Stimulated activated naive CD8-positive, alpha-beta T cell treated with anti-CD3 and anti-CD28 coated beads, Interleukin-15, amount 100 ng/mL, for 72 hours (primary cell): ENCODE results near the gene REXO1.

ENCODE experiments used
- ATAC-seq: fragments of 150-1000 bp; cut with Tn5 transposase; 2 replicates; pipeline ENCODE4 v1.10.0; 2021; ENCODE audit warnings: mild to moderate bottlenecking, moderate library complexity
- DNase-seq, 2 donors: peaks; one replicate each; pipeline ENCODE4 v3.0.0; 2021 to 2022
- H3K27ac Mint-ChIP-seq, 2 donors: one replicate each; pipeline ENCODE4 v1.8.0; 2022; ENCODE audit warnings: mild to moderate bottlenecking in 2 of 2, mixed read lengths in 2 of 2, moderate library complexity in 2 of 2
- H3K27me3 Mint-ChIP-seq: one replicate; pipeline ENCODE4 v1.8.0; 2022; ENCODE audit warnings: mixed read lengths
- H3K4me1 Mint-ChIP-seq: one replicate; pipeline ENCODE4 v1.8.0; 2022; ENCODE audit warnings: mild to moderate bottlenecking, mixed read lengths
- H3K4me3 Mint-ChIP-seq, 2 donors: one replicate each; pipeline ENCODE4 v1.8.0; 2022; ENCODE audit warnings: mild to moderate bottlenecking in 2 of 2, mixed read lengths in 2 of 2, moderate library complexity in 1 of 2
- H3K9me3 Mint-ChIP-seq, 2 donors: one replicate each; pipeline ENCODE4 v1.8.0; 2022; ENCODE audit warnings: mixed read lengths in 2 of 2

Gene REXO1

GRCh38 chr19:1822210-1822609, 26.1 kb downstream of the REXO1 start:
- no peak overlapping the region for H3K27ac Mint-ChIP-seq
- no peak for DNase-seq
- no peaks in the 10 kb centered on the region for H3K9me3 Mint-ChIP-seq
- no peaks in the 10 kb centered on the region for H3K27me3 Mint-ChIP-seq
- H3K4me3 Mint-ChIP-seq: no peak overlapping the region
- H3K4me1 Mint-ChIP-seq: peaks cover 6% of the 10 kb centered on the region
- no peak for ATAC-seq

- Mint-ChIP-seq H3K4me3 (no peak overlapping the region), H3K9me3 (no peaks in the 10 kb centered on the region), H3K4me1 (no peaks in the 10 kb centered on the region), H3K27me3 (no peaks in the 10 kb centered on the region), H3K27ac (peak overlapping the region in 1 of 2 donors; percentile 71)
- ATAC-seq (no peak), DNase-seq (no peak)
Measured at GRCh38 chr19:1819341-1820255, 28.7 kb downstream of the REXO1 start.

GRCh38 chr19:1818549-1819195, 29.6 kb downstream of the REXO1 start:
- DNase-seq: no peak
- no peaks in the 10 kb centered on the region for H3K27me3 Mint-ChIP-seq
- ATAC-seq: no peak
- H3K4me1 Mint-ChIP-seq: peaks cover 3% of the 10 kb centered on the region
- no peak overlapping the region for H3K27ac Mint-ChIP-seq
- H3K4me3 Mint-ChIP-seq: no peak overlapping the region
- no peaks in the 10 kb centered on the region for H3K9me3 Mint-ChIP-seq

GRCh38 chr19:1817553-1818179, 30.6 kb downstream of the REXO1 start:
- no peak overlapping the region for H3K4me3 Mint-ChIP-seq
- peaks cover 13% of the 10 kb centered on the region for H3K4me1 Mint-ChIP-seq
- ATAC-seq (no peak), DNase-seq (no peak)
- no peaks in the 10 kb centered on the region for H3K27me3 Mint-ChIP-seq
- no peaks in the 10 kb centered on the region for H3K9me3 Mint-ChIP-seq
- H3K27ac Mint-ChIP-seq: no peak overlapping the region

- no peaks in the 10 kb centered on the region for H3K9me3 Mint-ChIP-seq
- DNase-seq (no peak), ATAC-seq (no peak)
- H3K4me1 Mint-ChIP-seq: peaks cover 19% of the 10 kb centered on the region
- H3K4me3 Mint-ChIP-seq: no peak overlapping the region
- no peaks in the 10 kb centered on the region for H3K27me3 Mint-ChIP-seq
- H3K27ac Mint-ChIP-seq: peak overlapping the region in 1 of 2 donors; percentile 48
Measured at GRCh38 chr19:1816530-1817298, 31.6 kb downstream of the REXO1 start.

GRCh38 chr19:1815605-1816529, 32.4 kb downstream of the REXO1 start:
- ATAC-seq (no peak), DNase-seq (no peak)
- Mint-ChIP-seq H3K27ac (no peak overlapping the region), H3K4me1 (peaks cover 28% of the 10 kb centered on the region), H3K4me3 (no peak overlapping the region), H3K9me3 (no peaks in the 10 kb centered on the region), H3K27me3 (peaks cover 6% of the 10 kb centered on the region)

- Mint-ChIP-seq H3K9me3 (no peaks in the 10 kb centered on the region), H3K27me3 (peaks cover 10% of the 10 kb centered on the region), H3K27ac (no peak overlapping the region), H3K4me1 (peaks cover 31% of the 10 kb centered on the region), H3K4me3 (no peak overlapping the region)
- no peak for DNase-seq
- ATAC-seq: no peak
Measured at GRCh38 chr19:1814833-1815604, 33.3 kb downstream of the REXO1 start.

- Mint-ChIP-seq H3K9me3 (no peaks in the 10 kb centered on the region), H3K27me3 (peaks cover 10% of the 10 kb centered on the region), H3K4me3 (no peak overlapping the region), H3K4me1 (peaks cover 31% of the 10 kb centered on the region), H3K27ac (no peak overlapping the region)
- no peak for DNase-seq
- no peak for ATAC-seq
Measured at GRCh38 chr19:1814391-1814790, 33.9 kb downstream of the REXO1 start.

GRCh38 chr19:1813192-1814182, 34.8 kb downstream of the REXO1 start:
- Mint-ChIP-seq H3K9me3 (no peaks in the 10 kb centered on the region), H3K4me3 (peak overlapping the region; percentile 91 to 96), H3K4me1 (peaks cover 31% of the 10 kb centered on the region), H3K27ac (peak overlapping the region in 1 of 2 donors; percentile 76), H3K27me3 (peaks cover 10% of the 10 kb centered on the region)
- no peak for ATAC-seq
- DNase-seq: no peak

- peaks cover 31% of the 10 kb centered on the region for H3K4me1 Mint-ChIP-seq
Measured at GRCh38 chr19:1812426-1813191, 35.7 kb downstream of the REXO1 start.

GRCh38 chr19:1811942-1812425, 36.3 kb downstream of the REXO1 start, which contains the start of gene ATP8B3:
Gene ATP8B3 (minus strand): TSS chr19:1812276. CDS start chr19:1811736, 540 bp downstream.
- Mint-ChIP-seq H3K4me1 (peaks cover 31% of the 10 kb centered on the region), H3K27ac (peak within 1 kb of the TSS; percentile 76 to 93), H3K4me3 (peak within 1 kb of the TSS; percentile 91 to 96), H3K27me3 (peaks cover 10% of the 10 kb centered on the region), H3K9me3 (no peaks in the 10 kb centered on the region)
- peak; percentile 68 to 72 for DNase-seq
- peak; percentile 57 for ATAC-seq

More at GRCh38 chr19:1812426-1813191, 35.7 kb downstream of the REXO1 start:
- Mint-ChIP-seq H3K9me3 (no peaks in the 10 kb centered on the region), H3K4me3 (peak overlapping the region; percentile 91 to 96), H3K27ac (peak overlapping the region; percentile 76 to 93), H3K27me3 (peaks cover 10% of the 10 kb centered on the region)
- peak; percentile 89 for ATAC-seq
- DNase-seq: peak; percentile 86 to 91

- H3K9me3 Mint-ChIP-seq: no peaks in the 10 kb centered on the region
- peak overlapping the region in 1 of 2 donors; percentile 74 for H3K27ac Mint-ChIP-seq
- peaks cover 10% of the 10 kb centered on the region for H3K27me3 Mint-ChIP-seq
- peaks cover 31% of the 10 kb centered on the region for H3K4me1 Mint-ChIP-seq
- ATAC-seq: no peak
- peak overlapping the region; percentile 91 to 96 for H3K4me3 Mint-ChIP-seq
- DNase-seq: peak; percentile 33 to 43
Measured at GRCh38 chr19:1811472-1811894, 36.8 kb downstream of the REXO1 start.
